Measurements from ENCODE around the gene TGFBR2.
A peak's percentile ranks its signal among the peaks of the same experiment; 100 is the strongest.

Gene TGFBR2

DNA sequence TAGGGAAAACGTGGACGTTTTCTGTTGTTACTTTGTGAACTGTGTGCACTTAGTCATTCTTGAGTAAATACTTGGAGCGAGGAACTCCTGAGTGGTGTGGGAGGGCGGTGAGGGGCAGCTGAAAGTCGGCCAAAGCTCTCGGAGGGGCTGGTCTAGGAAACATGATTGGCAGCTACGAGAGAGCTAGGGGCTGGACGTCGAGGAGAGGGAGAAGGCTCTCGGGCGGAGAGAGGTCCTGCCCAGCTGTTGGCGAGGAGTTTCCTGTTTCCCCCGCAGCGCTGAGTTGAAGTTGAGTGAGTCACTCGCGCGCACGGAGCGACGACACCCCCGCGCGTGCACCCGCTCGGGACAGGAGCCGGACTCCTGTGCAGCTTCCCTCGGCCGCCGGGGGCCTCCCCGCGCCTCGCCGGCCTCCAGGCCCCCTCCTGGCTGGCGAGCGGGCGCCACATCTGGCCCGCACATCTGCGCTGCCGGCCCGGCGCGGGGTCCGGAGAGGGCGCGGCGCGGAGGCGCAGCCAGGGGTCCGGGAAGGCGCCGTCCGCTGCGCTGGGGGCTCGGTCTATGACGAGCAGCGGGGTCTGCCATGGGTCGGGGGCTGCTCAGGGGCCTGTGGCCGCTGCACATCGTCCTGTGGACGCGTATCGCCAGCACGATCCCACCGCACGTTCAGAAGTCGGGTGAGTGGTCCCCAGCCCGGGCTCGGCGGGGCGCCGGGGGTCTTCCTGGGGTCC is at the start of gene TGFBR2:
TSS of gene TGFBR2 (plus strand) at position 301 of the 731 bp plus-strand sequence. CDS start at position 584, 283 bp downstream.
- DNase-seq (ENCODE audit: low spot score): peak; percentile 97

DNA sequence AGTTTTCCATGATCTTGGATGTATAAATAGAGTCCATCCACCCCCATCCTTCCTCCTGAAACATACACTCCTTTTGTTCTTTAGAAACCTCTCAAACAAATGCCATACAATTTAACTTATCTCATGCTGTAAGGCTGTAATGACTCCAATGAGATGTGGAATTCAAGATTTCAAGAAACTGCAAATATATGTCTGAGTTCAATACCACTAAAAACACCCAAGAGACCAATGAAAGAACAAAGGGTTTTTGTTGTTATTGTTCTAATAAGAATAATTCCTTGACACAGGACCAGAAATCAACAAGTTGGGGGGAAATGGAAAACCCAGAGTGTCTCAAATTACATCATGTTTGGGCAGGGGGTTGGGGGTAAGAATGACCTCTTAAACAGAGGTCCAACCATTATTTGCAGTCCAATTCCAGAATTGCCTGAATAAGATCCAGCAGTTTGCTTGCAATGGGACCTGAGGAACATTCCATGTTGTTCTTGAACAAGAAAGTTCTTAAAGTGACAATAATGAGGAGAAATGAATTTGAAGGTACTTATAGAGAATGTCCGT is 48.6 kb upstream of the TGFBR2 start:
- DNase-seq (ENCODE audit: low spot score): no peak

DNA sequence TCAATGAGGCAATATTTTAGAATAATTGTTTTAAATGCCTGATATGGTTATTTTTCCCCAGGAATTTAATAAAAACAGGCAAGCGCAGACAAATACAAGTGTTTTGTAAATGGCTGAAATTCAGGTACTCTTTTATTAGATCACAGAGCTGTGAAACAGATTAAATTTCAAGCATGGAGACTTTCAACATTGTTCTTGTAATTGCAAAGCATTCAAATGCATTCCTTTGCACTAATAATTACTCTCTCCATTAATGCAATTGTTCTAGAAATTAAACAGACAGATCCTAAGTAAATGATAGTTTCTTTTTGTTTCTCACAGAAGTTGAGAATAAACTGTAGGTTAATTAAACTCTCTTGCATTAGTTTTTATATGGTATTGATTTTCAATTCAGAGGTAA is 42.4 kb upstream of the TGFBR2 start:
- no peak for DNase-seq (ENCODE audit: low spot score)

DNA sequence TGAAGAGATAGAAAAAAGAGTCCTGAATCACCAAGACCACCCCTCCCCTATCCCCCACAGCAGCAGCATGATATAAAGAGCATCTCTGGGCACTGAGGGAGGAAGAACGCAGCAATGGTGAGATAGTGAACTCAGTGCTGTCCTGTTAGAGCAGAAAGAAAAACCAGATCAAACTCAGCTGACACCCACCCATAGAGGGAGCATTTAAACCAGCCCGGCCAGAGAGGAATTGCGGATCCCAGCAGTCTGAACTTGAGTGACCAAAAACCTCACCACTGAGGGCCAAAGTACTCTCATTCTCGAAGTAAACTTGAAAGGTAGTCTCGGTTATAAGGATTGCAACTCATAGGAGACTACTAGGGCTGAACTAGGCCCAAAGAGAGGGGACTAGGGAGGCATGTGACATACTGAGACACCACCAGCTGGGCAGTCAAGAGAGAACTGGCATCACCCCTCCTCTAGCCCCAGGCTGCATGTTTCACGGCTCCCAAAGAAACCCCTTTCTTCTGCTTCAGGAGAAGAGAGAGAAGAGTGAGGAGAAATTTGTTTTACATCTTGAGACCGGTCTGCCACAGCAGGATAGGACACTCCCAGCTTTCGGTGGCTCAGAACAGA is 39.2 kb upstream of the TGFBR2 start:
- DNase-seq (ENCODE audit: low spot score): no peak

DNA sequence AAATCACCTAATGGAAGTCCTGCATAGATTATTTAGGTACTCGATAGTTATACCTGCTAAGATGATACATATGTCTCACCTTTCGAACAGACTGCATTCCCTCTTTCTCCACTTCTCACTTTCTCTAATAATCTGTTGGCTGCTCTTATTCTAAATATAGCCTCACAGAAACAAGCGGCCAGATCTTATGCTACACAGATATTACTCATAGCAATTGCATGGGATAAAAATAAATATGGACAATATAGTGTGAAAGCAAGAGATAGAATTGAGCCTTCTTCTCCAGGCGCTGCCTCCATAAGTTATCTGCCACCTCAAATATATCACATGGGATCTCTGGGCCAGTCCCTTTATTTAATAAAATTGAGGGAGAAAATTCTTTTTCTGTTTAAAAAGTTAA is 29.5 kb upstream of the TGFBR2 start:
- no peak for DNase-seq (ENCODE audit: low spot score)

DNA sequence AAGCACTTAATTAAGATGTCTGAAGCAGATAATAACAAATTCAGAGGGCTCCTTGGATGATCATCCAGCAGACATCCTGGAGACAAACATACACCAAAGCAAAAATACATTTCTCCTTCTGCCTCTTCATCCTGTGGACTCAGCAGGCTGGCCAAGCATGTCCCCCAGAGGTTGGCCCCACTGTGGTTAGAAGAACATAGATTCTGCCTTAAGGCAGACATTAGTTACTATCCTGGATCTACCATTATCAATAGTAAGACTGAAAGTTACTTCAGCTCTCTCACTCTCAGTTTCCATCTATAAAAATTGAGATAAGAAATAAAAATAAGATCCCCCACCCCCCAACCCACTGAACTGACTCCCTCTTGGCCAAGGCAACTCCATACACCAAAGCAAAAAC is 28.6 kb upstream of the TGFBR2 start:
- DNase-seq (ENCODE audit: low spot score): no peak

DNA sequence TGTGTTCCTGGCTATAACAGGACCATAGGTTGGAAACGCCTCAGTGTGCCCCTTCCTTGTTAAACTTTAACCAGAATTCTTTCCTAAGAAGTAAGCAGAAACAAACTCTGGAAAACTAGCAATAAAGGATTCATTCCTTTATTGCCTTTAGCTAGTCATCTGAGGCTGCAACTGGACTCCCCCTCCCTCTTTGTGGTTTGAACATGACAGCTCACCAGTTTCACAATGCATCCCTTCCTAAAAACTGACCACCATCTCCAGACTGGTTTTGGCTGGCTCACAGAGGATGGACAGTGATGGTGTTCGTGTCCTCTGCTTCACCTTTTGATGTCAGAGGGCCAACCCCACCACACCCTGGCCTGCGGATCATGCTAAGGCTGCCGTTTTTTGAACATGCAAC is 27.9 kb upstream of the TGFBR2 start:
- DNase-seq (ENCODE audit: low spot score): peak; percentile 87

DNA sequence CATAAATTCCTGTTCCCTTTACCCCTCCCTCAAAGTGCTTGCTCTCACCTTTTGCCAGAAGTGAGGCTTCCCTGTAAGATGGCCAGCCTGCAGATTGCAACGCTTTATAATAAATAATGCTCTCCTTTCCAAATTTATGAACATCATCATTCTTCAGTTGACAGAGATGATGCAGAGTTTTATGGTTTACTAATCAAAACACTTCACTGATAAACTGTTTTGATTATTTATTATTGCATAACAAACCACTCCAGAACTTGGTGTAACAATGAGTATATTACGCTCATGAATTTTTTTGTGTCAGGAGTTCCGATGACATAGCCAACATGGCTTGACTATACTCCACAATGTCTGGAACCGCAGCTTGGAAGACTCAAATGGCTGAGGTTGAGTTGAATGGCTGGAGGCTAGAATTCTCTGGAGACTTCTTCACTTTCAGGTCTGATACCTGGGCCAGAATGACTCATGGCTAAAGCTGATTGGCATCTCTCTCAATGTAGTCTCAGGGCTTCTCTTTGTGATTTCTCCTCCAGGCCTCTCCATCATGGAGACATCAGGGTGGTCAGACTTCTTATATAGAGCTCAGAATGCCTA is 27.3 kb upstream of the TGFBR2 start:
- DNase-seq (ENCODE audit: low spot score): peak; percentile 23

DNA sequence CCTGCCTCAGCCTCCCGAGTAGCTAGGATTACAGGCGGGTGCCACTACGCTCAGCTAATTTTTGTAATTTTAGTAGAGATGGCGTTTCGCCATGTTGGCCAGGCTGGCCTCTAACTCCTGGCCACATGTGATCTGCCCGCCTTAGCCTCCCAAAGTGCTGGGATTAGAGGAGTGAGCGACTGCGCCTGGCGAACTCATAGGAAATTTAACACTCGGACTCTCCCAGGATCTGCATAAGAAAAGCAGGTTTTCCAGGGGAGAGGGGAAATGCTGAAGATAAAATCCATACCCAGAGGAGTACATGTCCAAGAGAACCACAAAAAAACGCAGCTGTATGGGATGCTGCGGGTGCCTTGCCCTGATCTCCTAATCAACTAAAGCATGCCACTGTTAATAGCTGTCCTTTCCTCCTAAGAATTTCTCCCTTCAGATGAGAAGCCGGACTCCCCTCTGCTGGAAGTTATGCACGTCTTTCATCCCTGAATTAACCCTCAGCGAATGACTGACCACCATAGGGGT is 25.3 kb upstream of the TGFBR2 start:
- no peak for DNase-seq (ENCODE audit: low spot score)

DNA sequence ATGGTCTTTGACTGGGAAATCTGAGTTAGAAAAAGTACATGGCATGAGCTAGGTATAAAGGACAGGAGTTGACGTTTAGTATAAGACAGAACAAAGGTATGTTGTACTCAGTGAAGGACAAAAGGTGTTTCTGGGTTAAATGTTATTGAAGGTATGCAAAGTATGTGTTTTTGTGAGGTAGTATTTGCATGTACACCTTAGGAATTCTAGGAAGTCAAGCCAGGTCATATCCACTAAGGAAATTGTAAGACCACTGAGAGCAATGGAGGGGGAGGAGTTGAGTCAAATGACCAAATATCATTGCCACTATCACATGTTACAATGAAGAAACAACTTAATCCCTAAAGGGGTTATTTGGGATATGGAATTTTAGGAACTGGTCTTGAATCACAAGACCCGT is 24.4 kb upstream of the TGFBR2 start:
- DNase-seq (ENCODE audit: low spot score): no peak

DNA sequence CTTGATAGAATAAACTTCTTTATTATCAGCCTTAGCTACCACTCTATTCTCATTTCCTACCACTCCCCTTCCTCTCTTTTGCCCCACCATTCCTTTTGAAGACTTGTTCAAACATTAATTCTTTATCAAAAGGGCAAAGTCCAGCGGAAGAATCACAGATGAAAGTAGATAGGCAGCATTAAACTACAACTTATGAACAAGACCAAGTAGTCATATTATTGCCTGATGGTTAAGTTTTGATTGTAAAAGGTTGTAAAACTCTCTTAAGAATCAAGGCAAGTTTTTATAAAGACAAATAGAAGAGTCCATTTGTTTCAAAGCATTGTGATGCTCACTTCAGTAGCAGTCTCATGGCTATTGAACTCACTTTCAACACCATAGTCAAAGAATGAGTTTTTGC is 22.4 kb upstream of the TGFBR2 start:
- DNase-seq (ENCODE audit: low spot score): peak; percentile 86

DNA sequence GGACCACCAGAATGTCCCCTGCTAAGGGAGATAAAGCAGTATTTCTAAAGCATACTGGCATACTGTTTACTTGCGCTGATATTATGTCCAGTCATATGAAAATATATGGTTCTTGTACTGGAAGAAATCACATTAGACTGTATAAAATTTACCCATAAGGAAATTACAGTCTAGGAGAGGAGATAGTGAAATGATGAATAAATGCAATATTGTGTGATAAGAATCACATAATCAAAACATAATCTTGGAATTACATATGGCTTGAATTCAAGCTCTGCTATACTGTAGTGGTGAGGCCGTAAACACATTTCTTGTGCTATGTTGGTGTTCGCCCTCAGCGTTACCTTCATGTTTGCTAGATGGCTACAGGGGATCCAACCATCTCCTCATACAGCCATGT is 20.7 kb upstream of the TGFBR2 start:
- DNase-seq (ENCODE audit: low spot score): no peak

DNA sequence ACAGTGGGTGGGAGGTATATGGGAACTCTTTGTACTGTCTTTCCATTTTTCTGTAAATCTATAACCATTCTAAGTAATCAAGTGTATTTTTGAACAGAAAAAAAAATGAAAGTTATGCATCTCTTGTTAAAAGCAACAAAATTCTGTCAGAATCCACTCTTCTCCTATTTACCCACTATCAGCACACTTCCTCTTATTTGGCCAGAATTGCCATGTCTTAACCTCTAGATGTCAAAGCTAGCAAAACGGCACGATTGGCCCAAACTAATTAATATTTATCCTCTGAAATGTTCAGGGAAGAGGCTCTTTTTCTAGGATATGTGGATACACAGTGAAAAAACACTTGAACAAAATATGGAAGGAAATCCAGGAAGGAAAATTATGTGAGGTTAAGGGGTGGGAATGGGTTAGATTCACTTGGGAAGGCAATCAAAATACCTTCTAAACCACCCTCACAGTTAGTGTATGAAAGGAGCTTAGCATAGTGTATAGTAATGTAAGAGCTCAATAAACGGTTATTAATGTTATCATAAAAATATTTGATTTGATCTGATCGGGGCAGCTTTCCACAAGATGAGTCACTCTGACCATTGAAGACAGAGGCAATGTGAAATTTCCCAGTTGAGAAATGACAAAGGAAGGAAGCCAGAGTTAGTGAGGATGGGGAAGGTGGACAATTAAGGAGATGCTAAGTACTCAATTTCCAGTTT is 20.1 kb upstream of the TGFBR2 start:
- no peak for DNase-seq (ENCODE audit: low spot score)

DNA sequence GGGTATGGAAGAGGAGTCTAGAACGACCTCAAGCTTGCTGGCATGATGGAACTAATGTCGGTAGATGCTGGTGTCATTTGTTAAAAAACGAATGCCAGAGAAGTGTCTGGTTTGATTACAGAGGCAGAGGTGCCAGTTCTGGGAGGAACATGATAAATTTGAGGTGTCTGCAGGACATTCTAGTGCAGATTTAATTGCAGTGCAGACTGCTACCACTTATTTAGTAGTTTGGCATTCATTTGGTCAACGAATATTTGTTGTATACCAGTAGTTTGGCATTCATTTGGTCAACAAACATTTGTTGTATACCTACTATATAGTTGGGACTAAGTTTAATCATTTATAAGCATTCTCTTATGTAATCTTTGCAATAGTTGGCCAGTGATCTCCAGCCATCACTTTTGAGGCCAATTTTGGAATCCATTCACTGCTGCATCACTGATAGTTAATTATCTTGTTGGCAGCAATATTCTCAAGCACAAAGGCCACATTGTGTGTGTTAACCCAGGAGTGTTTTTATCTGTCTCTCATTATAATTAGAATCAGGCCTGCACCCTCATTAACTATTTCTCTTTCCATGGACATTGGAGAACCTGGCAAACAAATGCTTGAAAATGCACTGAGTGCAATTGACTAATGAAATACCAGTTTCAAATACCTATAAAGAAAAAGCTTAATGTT is 19.5 kb upstream of the TGFBR2 start:
- DNase-seq (ENCODE audit: low spot score): no peak

DNA sequence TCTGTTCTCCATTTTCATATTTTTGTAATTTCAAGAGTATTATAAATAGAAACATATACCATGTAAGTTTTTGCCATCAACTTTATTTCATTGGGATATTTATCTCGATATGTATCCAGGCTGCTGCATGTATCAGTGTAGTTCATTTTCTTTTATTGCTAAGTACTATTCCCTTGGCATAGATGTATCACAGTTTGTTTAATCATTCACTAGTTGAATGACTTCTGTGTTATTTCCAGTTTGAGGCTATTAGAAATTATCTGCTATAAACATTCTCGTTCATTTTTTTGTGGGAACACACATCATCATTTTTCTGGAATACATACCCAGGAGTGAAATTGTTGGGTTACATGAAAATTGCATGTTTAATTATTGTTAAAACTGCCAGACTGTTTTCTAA is 18.5 kb upstream of the TGFBR2 start:
- DNase-seq (ENCODE audit: low spot score): no peak

DNA sequence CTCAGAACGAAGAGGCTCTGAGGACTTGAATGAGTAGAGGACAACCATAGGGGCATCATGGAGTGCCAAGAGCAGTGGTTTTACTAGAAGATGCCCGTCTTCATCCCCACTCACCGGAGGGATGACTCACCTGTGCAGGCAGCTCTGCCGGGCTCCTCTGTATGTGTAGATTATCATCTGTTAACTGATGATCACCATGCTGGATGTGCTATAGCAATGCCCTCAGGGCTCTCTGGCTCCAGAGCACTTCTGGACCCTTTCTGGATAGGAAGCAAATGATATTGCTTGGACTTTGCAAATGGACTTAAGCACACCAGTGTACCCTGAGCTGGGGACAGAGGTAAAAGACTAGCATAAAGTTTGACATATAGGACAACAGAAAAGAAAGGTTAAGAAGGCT is 10.2 kb upstream of the TGFBR2 start:
- DNase-seq (ENCODE audit: low spot score): peak; percentile 44

DNA sequence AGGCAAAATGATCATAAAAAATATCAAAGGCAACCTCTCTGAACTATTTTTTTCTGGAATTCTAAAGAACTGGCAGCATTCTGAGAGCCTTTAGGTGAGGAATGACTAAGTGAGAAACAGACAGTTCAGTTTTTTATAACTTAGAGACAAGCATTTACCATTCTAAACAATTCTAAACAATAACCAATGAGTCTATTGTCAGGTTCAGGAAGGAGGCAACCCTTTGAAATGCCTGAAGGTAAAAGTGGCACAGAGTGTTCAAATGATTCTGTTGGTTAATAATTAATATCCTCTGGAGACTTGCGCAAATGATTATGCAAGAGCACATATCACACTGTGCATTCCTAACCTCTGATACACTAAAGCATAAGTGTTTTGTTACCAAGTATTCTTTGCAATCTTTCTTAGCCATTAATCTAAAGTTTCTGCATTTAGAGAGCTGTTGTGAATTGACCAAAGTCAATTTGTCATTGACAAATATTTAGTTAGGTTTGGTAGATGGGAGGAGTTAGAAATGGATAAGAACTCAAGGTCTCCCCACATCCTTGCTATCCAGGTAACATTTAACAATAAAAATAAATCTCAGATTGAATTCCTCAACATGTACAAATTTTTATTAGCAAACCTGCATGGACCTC is 9.2 kb upstream of the TGFBR2 start:
- peak; percentile 93 for DNase-seq (ENCODE audit: low spot score)

DNA sequence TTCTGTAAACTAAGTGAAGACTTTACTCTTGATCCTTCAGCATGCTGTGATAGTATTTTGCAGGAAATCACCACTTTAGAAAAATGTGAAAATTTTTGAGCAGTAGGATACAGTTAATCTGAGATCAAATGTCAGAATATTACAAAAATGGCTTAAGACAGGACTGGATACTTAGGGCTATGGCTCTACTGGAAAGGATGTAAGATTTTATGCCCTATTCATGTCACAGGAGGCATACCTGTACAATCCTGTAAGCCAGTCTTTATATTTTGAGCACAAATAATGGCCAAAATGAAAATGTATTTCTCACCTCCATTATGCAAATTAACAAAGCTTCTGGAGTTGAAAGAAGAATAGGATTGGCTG is 8.6 kb upstream of the TGFBR2 start:
- no peak for DNase-seq (ENCODE audit: low spot score)

DNA sequence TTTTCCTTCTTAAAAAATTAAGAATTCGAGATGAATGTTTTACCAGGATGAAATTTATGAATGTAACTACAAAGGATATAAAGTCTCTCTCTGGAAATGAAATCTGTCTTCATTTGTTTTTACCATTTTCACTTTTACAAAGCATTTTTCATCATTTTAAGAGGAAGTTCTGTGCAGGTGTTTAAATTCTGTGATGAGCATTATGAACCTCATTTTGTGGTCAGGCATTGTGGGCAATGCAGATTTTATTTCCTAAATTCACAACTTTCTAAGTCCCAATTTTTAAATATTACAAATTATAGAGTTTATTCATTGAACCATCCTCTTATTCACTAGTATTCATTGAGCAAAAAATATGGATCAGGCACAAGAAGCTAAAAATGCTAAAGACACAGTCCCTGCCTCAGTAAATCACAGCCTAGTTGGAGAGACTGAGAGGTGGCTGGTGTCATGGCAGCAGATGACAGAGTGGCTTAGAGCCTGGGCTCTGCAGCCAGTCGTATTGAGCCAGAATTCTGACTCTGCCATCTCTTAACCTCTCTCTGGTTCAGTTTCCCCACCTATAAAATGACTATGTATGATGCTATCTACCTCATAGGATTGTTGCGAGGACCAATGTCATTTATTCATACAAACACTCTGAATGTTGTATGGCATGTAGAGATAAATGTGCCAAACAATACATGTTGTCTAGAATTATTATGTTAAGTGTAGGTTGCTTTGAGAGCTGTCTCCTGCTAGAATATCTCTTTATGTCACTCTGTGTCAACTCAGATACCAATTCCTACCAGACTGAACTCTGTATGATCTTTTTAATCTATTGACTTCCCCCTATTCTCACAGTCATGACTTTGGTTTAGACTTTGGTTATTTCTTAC is 7.5 kb upstream of the TGFBR2 start:
- no peak for DNase-seq (ENCODE audit: low spot score)

DNA sequence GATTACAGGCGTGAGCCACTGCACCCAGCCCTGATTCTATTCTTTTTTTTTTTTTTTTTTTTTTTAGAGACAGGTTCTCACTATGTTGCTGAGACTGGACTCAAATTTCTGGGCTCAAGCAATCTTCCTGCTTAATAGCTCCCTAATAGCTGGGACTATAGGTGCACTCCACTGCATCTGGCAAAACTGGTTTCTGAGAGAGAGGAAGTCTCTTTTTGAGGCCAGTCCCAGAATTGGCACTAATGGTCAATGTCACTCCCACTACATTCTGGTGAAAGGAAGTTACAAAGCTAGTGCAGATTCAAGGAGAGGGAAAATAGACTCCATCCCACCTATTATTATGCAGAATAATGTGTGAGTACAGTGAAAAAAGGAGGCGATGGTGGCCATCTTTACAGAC is 5.8 kb upstream of the TGFBR2 start:
- no peak for DNase-seq (ENCODE audit: low spot score)
